HG02642 (cell line): ENCODE measurements around the gene VWA2.
"Not testable (repeated sequence)": the region's sequence is repeated elsewhere in the genome, so short reads cannot be mapped to it uniquely, and the experiment has no call there.

Experiments used
- ATAC-seq: cut with Tn5 transposase; IDR thresholded peaks from one replicate; pipeline ENCODE4 v1.9.1; 2021; ENCODE audit warnings: mild to moderate bottlenecking; ENCODE audit not compliant: unreplicated experiment, poor library complexity

The VWA2 gene

DNA sequence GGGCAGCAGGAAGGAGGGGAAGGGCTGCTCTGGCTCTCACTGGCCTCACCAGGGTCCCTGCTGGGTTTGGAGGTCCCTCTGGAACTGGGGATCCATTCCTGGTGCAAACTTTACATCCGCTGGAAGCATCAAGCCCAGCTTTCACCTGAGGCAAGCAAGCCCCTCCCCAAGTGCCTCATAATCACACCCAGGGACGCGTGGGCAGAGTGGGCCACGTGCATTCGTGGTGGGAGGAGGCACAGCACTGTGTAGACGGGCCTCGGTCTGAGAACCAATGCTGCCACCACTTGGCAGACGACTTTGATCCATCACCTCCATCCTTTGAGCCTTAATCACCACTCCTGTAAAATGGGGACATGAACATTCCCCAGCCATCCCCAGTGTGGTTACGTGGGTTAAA, 74.1 kb downstream of the VWA2 start:
- no peak for ATAC-seq

DNA sequence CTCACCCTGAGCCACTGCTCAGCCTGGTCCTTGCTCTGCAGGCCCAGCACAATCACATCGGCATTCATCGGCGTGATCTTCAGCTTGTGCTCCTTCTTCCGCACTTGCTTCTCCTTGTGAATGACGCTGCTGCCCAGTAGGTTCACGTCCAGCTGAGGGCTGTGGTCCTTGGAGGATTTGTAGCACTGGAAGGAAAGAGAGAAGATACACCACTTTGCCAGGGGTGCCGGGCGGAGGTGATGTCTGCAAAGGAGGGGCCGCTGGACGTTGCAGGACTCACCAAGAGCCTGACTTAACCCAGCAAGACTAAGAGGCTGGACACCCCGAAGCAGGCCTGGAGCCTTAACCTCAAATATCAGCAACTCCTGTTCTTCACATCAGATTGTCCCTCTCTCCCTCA, 74.8 kb downstream of the VWA2 start:
- ATAC-seq: no peak

DNA sequence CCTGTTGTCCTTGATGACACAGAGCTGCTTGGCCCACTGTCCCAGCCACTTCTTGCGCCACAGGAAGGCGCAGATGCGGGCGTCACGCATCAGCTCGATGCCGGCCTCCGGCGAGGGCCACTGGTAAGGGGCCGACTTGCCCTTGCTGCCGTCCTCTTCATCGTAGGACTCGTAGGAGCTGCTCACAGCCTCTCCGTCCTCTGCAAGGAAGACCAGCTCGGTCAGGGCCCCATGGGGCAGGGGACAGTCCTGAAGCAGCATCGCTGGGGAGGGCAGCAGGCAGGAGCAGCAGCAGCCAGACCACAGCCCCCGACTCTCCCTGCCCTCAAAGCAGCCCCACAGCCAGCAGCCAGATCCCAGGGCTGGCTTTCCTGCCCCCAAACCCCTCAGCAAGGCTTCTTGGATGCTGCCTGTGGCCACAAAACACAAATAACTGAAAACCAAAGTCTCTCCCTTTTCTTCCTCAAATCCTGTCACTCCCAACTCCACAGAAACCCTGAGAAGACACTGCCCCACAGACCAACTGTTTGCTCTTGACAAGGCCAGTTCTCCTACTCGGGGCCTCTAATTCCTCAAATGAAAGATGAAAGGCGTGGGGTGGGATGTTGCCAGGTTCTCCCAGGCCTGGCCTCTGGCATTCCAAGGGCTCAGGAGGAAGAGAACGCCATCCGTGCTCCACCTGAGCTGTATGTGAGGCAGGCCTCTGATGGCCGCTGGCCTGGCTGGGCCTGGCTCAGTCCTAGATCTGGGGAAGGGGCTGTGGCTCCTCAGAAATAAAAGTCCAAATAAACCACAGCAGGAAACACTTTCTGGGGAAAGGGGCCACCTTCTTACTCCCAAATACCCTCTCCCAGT, 76.7 kb downstream of the VWA2 start:
- ATAC-seq: no peak

DNA sequence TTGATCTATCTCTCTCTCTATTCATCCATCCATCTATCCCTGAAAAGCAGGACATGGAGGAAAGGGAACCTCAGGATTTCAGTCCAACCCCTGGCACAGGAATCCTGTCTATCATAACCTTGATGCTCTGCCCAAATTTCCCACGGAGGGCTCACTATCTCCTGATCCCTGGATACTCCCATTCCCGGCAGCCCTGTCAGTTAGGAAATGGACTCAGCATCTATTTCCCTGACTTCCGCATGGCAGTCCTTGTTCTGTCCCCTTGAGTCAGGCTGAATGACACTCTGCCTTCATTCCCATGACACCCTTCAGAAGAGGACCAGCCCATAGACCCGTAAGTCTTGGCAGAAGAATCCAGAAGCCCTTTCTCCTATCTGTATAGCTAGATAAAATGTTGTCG, 77.7 kb downstream of the VWA2 start:
- no peak for ATAC-seq

DNA sequence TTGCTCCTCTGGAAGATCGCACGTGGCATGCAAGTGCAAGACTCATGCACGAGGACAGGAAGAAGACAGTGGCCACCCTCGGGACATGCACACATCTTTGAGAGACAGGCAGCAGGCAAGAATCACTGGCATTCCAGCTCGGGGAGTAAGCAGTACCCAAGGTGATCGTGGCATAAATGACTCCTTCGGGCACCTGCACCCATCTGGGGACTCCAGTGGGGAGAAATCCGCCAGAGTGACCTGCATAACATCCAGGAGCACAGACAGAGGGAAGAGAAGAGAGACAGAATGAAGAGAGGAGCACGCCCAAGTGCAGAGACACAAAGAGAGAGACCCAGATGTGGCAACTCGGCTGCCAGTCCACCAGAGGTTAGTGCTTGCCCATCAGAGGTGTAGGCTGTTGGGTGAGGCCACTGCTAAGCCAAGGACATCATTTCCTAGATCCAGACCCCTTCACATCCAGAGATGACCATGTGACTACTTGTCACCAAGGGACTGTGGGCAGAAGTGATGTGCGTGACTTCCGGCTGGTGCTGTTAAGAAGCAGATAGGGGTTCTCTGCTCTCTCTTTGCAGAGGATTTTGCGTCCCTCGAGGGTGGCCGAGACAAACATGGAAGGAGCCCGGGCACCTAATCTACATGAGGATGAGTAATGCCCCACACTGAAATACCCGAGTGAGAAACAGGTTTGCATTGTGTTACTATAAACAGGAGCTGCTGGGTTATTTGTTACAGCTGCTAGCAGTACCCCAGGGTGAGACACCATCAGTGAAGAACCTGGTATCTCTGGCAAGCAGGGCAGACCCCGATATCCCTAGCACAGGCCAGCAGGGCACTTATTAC, 80.6 kb downstream of the VWA2 start:
- ATAC-seq: no peak

DNA sequence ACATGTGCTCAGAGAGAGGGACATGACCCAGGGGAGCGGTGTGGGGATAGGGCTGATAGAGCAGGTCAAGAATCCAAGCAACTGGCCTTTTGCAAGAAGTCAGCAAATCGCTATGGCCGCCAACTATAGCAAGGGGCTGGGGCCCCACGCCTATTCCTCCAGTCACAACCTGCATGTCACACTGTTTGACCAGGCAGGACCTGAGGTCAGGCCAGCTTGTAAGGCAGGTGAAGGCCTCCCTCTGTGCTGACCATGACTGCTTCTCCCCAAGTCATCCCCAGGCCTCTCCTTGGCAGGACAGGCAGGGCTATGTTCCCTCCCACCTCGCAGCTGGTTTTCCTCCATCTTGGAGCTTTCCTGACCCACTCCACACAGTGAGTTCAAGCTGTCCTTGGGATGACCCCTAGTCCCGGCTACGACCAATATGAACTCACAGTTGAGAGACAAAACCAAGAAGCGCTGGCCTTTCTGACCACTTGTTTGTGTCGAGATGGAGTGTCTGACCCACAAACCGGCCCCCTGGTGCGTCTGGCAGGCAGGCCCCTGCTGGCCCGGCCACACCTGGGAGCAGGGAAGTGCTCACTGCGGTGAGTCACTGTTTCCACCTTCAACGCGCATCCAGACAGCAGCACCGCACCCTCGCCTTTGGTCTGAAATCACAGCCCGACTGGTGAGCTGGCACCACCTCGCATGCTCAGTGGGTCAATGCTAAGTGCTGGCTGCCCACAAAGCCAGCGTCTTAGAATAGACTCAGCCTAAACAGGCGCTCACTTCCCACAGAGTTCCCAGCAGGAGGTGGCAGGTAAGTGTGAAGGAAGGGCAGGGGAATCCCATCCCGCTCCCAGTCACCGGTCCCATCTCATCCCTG, 81.4 kb downstream of the VWA2 start:
- ATAC-seq: no peak

DNA sequence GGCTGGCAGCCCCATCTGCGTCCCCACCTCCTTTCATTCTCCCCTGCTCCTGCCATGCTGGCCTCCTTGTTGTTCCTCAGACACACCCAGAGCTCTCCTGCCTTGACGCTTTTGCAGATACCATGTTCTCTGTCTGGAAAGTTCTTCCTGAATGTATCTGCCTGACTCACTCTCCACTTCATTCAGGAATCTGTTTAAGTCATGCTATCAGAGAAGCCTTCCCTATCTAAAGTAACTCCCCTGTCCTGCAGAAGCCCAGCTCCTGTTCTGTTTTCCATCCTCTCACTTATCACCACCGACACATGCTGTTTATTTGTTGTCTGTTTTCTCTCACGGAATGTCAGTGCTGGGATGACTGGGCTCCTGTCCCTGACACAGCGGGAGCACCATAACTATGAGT, 83.3 kb downstream of the VWA2 start:
- ATAC-seq: no peak

DNA sequence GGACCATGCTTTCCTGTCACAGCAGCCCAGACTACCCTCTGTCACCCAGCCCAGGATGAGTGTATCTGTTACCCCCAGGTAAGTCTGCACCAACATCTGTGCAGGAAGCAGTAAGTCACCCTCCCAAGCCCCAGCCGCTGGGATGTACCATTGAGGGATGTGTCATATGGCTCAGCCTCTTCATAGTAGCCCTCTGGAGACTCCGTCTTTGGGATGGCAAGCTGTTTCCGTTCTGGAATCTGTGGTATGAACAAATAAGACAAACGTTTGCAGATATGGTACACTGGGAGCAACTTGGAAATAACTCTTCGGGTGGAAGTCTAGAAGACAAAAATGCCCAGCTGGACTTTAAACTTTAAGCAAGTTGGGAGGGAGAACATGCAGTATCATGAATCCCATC, 84.0 kb downstream of the VWA2 start:
- no peak for ATAC-seq

DNA sequence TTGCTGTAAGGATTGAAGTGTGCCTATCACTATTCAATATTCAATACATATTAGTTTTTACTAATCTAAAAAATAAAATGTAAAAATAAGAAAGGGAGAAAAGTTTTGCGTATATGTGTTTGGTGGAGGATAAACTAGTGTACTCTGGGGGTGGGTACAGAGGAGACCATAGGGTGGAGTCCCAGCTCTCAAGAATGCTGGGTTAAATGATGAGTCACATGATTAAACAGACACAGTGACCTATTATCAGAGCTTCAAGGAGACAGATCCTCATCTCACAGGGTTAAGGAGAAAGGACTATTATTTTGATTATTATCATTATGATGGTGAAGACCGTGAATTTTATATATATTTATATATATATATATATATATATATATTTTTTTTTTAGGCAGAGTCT, 87.7 kb downstream of the VWA2 start:
- ATAC-seq: no peak

DNA sequence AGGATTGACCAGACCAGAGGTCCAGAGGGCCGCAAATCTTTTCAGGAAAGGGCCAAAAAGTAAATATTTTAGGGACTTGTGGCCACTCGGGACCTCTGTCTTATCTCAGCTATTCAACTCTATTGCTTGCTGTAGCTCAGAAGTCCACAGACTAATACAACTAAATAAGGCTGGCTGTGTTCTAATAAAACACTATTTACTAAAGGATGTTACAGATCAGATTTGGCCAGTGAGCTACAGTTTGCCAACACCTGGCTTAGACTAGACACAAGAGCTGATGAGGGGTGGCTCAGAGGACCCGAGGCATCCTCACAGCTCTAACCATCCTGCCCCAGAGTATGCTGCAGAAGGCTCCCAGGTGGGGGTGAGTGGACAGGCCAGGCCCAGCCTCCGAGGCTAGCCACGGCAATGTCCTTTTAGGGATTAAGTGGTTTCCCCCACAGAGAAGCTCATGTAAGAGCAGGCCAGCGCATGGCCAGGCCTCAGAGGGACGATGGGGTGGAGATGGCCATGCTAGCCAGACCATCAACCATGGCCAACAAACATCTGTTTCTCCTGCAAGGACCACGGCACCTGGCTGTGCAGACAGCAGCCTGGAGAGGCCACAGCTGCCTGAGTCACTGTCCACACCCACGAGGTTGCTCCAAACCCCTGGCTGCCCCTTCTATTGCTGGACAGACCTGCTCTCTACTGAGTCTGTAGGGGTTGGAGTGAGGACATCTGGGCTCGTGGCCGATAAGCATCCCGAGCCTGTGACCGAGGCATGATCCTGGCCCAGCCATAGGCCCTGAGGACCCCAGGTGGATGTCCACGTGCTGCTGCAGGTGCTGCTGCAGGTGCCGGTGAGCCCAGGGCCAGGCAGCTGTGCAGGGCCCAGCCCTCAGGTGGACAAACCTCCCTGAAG, 88.7 kb downstream of the VWA2 start:
- no peak for ATAC-seq

DNA sequence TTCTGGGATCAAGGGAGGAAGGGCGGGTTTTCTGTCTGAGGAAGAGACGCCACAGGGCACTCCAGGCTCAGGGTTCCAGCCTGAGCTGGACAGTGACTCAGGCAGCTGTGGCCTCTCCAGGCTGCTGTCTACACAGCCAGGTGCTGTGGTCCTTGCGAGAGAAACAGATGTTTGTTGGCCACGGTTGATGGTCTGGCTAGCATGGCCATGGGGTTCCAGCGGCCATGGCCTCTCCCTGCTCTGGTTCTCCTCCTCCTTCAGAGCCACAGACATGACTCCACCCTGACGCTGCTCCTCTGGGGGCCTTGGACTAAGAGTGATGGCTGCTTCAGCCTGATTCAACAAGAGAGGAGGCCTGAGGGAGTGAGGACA, 89.4 kb downstream of the VWA2 start:
- no peak for ATAC-seq

DNA sequence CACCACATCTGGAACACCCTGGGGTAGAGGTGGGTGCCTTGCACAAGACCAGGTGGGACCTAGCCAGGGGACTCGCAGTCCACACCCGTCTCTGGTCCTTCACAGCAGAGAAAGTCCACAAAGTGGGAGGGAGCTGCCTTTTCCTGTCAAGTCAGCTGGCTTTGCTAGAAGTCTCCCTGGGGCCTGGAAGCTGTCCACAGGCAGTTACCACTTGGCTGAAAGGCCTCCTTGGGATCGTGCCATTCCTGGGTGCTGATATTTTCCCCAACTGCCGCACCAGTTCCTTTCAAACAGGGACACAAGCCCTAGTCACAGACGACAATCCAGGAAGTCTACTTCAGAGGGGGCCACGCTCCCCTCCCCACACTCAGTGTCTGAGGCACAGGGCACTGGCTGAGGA, 89.8 kb downstream of the VWA2 start:
- ATAC-seq: no peak

DNA sequence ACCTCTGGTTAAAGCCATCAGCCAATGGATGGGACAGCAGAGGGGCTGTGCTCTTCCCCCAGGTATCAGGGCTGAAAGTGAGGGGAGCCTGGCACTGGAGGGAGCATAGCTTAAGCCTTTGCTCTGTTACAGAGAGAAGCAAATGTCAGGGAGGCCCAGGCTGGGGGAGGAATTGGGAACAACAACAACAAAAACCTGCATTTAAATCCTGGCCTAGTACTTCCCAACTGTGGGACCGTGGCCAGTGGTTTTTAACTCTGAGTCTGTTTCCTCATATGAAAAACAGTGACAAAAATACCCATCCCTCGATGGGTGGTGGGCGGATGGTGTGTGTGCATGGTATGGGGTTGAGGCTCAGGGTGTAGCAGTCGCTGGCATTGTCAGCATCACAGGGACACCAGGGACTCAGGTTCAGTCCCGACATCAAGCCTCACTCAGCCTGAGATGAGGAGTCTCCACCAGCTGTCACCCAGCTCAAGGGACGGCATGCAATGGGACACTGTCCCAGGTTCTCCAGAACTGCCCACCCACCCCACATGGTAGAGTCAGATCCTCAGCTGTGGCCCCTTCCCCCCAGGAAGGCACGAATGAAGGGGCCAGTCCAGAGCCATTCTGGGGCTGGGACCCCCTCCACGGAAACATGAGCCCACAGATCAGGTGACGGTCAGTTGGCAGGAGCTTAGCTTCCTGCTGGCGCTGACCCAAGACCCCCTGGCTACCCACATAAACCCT, 90.7 kb downstream of the VWA2 start:
- no peak for ATAC-seq

DNA sequence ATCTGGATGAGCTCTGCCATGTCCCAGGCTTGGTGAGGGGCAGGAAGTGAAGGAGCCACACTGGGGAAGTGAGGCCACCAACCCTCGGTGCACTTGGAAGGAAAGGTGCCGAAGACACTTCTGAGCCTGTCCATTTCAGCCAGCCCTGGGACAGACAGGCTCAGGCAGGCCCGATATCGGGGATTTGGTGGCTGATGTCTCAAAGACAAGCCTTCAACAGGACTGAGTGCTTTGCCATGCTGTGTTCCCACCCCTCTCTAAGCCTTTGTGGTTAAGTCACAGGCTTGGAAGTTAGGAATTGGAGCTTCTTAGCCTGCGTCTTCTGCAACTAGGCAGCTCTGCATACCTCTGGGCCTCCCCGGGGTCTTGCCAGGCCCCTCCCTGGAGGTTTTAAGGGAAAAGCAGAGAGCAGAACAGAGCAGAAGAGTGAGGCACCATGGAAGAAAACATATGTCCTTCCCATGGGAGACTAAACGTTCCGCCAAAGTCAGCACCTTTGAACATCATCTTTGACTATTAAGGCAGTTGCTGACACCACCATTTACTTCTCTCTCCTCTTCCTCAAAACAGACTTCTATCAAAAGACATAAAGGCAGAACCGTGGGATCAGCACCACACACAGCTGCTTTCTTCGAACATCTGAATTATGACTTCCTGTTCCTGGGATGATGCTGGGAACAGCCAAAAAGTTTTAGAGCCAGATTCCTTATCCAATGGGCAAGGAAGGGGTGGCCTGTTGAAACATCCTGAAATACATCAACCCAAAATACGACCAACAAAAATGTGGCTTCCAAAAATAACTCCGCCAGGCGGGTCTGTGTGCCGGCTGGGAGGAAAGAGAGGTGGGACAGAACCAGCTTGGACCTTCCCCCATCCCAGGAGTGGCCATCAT, 93.5 kb downstream of the VWA2 start:
- no peak for ATAC-seq

DNA sequence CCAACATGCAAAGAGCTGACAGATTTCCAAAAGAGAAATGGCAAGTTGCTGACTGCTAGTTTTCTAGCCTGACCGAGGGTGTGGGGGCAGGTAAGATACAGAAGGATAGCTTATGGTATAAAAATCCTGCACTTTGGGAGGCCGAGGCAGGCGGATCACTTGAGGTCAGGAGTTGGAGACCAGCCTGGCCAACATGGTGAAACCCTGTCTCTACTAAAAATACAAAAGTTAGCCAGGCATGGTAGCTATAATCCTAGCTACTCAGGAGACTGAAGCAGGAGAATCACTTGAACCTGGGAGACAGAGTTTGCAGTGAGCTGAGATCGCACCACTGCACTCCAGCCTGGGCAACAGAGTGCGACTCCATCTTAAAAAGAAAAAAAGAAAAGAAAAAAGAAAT, 94.4 kb downstream of the VWA2 start:
- ATAC-seq: not testable (repeated sequence)

DNA sequence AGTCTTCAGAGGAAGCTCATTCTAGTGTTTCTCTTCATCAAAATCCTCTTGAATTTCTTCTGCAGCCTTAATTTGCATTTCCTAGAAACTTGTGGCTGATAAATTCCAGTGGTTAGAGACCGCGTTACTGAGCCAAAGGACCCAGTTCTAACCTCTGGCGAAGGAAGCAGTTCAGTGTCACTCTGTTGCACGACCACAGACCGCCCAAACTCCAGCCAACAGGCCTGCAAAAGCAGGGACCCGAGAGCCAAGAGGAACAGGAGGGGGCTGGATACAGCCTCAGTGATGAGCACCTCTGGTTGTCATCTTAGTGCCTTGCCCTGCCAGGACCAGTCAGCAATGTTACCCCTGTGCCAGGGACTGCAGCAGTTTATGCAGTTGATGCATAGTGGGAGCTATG, 95.2 kb downstream of the VWA2 start:
- no peak for ATAC-seq

DNA sequence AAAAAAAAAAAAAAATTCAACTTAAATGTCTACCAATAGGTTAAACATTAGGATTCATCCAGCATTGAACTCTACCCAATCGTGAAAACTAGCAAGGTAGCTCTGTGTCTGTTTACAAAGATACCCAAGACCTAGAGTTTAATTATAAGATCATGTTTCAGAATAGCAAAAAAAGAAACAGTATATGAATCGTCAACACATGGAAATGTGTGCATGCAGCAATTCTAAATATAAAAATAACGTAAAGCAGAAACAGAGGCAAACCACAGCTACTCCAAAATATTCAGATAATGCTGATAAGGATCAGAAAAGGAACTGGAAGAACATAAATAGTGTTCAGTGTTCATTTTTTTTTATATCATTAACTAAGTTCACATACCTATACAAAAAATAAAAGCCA, 96.6 kb downstream of the VWA2 start:
- no peak for ATAC-seq

DNA sequence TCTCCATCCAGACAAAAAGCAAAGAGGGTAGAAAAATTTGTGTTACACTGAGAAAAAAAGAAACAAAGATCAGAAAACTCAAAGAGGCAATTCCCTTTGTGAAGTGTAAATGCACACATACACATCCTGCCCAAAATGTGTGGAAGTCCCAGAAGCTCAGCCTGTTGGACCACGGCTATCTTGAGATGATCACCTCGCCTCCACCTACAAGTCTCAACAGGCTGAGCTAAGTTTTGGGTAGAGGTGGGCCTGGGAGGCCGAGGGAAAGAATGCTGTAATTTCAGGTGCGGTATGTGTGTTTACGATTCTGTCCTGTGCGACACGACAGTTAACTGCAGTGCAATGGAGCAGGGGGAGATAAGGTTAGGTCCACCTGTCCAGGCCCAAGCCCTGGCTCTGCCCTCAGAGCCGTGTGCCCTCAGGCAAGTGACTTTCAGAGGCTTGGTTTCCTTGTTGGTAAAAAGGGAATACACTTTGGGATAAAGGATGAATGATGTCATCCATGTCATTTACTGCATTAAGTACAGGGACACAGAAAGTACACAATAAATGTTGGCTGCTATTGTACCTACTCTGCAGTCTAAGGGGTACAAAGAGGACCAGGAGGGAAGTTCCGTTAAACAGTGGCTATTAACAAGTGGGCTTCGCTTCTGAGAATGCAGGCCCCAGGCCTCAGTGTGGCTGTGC, 97.9 kb downstream of the VWA2 start:
- no peak for ATAC-seq
